ENCODE results near the gene POLR2J3.
"Not testable (repeated sequence)": the region's sequence is repeated elsewhere in the genome, so short reads cannot be mapped to it uniquely, and the experiment has no call there.

The POLR2J3 gene

GRCh38 chr7:102589857-102590256 lies 17.5 kb upstream of the POLR2J3 start:
- FAIRE-seq; DNase-seq (ENCODE audit: insufficient read length, low spot score): not testable (repeated sequence)

DNA sequence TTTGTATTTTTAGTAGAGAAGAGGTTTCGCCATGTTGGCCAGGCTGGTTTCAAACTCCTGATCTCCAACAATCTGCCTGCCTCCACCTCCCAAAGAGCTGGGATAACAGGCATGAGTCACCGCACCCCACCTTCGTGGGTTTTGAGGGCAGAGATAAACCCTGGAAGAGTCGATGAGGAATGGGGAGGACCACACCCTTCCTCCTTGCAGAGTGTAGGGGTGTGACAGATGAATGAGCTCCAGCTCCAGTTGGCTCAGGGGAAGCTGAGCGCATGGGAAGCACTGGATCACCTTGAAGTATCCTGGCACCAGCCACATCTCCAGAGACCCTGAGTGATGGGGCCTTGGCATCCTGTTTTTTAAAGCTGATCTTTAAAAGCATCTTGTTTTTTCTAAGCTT lies 11.1 kb upstream of the POLR2J3 start:
- FAIRE-seq; DNase-seq (ENCODE audit: insufficient read length, low spot score): not testable (repeated sequence)

DNA sequence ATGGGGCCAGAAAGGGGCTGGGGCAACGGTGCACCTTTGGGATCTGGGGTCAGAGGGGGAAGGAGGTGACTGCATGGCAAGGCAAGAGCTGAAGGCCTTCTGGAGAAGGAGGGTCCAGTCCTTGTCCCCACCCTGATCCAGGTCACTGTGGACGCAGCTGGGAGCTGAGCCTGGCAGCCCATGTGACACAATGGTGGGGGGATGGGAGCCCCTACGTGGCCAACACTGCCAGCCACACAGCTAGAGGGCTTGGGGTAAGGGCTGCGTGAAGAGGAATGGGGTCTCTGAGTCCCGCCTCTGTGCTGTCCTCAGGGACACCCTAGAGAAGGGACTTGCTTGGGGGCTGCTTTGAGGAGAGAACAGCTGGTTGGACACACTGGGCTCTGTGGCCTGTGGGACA lies 9.3 kb upstream of the POLR2J3 start:
- not testable (repeated sequence) for FAIRE-seq; DNase-seq (ENCODE audit: insufficient read length, low spot score)

DNA sequence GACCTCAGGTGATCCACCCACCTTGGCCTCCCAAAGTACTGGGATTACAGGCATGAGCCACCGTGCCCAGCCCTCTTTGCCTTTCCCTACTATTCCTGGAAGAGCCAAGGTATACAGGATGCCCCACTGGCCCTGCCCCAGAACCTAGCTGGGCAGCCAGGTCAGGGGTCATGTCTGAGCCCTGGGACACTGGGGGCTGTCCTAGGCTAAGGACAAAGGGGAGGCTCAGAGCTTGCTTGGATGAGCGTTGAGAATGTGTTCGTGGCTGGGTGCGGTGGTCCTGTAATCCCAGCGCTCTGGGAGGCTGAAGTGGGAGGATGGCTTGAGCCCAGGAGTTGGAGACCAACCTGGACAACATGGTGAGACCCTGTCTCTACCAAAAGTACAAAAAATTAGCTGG lies 6.1 kb upstream of the POLR2J3 start:
- not testable (repeated sequence) for FAIRE-seq; DNase-seq (ENCODE audit: insufficient read length, low spot score)

GRCh38 chr7:102577315-102578240 lies 5.2 kb upstream of the POLR2J3 start:
- FAIRE-seq; DNase-seq (ENCODE audit: insufficient read length, low spot score): not testable (repeated sequence)

DNA sequence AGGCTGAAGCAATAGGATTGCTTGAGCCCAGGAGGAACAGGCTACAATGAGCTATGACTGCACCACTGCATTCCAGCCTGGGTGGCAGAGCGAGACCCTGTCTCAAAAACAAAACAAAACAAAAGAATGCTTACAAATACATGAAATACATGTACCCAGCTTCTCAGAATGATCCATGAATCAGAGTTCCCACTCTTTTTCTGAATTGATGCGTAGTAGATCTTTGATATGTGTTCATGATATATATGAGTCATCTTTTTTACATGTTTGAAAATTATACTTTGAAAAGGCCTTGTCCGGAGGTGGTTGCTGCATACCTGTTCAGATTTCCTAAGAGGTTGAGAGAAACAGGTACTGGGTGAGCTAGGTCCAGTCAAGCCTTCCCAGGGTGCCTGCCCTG lies 4.0 kb upstream of the POLR2J3 start:
- FAIRE-seq; DNase-seq (ENCODE audit: insufficient read length, low spot score): not testable (repeated sequence)

DNA sequence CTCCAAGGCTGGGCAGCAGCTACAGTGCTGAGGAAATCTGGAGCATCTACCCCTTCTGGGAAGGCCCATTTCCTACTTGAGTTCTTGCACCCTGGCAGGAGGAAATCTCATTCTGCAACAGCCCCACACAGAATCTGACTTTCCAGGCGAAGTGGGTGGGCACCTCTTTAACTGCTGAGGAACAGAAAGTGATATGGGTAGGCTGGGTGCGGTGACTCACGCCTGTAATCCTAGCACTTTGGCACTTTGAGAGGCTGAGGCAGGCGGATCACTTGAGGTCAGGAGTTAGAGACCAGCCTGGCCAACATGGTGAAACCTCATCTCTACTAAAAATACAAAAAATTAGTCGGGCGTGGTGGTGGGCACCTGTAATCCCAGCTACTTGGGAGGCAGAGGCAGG lies 2.2 kb upstream of the POLR2J3 start:
- not testable (repeated sequence) for FAIRE-seq; DNase-seq (ENCODE audit: insufficient read length, low spot score)

DNA sequence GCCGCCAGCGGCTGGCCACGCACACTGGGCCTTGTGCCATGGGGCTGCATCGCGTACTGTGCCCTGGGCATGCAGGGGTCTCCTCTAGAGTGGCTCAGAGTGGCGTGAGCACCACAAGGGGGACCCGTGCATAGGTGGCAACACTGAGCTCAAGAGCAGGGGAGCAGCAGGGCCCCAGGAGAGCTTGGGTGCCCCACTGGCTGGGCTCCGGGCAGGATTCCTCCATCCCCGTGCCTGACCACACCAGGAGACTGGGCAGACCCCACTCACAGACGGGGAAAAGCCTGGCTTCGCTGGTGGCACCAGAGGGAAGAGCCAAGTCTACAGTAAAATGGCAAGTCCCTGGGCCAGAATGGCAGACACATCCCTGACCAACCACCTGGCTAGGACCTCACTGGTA lies 3.8 kb downstream of the POLR2J3 start:
- not testable (repeated sequence) for FAIRE-seq; DNase-seq (ENCODE audit: insufficient read length, low spot score)

DNA sequence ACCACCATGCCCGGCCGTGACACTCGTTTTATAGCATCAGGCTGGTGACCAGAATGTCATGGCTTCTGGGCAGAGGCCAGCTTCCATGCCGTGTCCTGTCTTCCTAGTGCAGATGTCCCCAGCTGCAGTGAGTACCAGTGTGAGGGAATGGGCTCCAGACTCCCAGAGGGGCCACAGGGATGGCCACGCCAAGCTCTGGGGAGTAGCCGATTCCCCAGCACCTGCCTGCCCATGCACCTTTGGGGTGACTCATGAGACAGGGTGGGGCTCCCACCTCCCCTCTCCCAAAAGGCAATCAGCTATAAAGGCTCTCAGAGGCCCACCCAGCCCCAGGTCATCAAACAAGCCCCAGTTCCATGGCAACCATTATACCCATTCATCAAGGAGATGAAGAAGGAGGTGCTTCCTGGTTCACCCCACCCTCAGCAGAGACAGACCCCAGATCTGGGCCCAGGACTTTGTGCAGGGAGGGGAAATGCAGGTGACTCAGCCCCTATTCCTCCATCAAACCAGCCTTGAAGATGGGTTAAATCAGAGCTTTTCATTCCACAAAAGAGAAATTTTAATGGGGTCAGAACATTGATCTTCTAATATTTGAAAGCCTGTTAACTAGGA lies 21.5 kb downstream of the POLR2J3 start, which contains the start of gene SPDYE2:
Gene SPDYE2 (plus strand): TSS at position 419 of the 615 bp plus-strand sequence. CDS start 2,030 bp downstream, outside the sequence.
- DNase-seq (ENCODE audit: insufficient read length, low spot score); FAIRE-seq: not testable (repeated sequence)

GRCh38 chr7:102546353-102546752 lies 26.0 kb downstream of the POLR2J3 start:
- FAIRE-seq; DNase-seq (ENCODE audit: insufficient read length, low spot score): not testable (repeated sequence)

DNA sequence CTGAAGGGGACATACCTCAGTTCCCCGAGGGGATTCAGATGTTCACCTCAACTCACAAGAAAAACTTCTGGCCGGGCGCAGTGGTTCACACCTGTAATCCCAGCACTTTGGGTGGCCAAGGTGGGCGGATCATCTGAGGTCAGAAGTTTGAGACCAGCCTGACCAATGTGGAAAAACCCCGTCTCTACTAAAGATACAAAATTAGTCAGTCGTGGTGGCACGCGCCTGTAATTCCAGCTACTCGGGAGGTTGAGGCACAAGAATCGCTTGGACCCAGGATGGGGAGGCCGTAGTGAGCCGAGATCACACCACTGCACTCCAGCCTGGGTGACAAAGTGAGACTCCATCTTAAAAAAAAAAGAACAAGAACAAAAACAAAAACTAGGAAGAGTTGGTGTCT lies 27.1 kb downstream of the POLR2J3 start:
- FAIRE-seq; DNase-seq (ENCODE audit: insufficient read length, low spot score): not testable (repeated sequence)

DNA sequence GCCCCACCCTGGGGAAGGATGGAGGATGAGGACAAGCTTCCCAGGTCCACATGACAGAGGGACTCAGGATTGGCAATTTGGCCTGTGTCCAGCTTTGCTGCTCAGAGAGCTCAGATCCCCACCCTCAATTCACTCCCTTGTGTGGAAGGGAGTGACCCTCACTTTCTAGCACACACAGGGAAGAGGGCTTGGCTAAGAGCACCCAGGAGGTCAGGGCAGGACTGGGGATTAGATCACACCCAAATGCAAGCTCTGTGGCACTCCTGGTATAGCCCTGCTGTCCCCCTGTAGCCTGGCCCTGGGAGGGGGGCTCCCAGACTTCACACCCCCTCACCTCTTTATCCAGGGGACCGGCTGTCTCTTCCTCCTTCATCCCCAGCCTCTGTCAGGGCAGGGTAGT lies 28.0 kb downstream of the POLR2J3 start:
- DNase-seq (ENCODE audit: insufficient read length, low spot score); FAIRE-seq: not testable (repeated sequence)

DNA sequence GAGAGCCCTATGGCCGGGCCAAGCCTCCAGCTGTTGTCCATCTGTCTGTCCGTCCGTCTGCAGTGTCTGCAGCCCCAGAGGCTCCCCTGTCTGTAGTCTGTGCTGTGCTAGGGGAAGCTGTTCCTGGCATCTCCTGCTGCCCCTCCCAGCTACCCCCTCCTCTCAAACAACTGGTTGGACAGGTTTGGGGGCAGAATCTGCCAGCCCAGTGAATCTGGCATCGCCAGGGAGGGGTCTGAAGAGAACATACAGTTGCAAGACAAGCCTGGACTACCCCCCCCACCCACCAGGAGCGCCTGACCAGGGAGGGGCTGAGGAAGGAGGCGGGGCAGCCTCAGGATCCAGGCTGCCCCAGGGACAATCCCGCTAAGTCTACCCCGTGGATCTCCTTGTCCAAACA lies 28.8 kb downstream of the POLR2J3 start, which contains the start of gene UPK3BL2:
Gene UPK3BL2 (minus strand): TSS at position 101 of the 400 bp plus-strand sequence. CDS start 60 bp downstream, at position 41.
- not testable (repeated sequence) for FAIRE-seq; DNase-seq (ENCODE audit: insufficient read length, low spot score)

- not testable (repeated sequence) for FAIRE-seq; DNase-seq (ENCODE audit: insufficient read length, low spot score)
These were observed 29.6 kb downstream of the POLR2J3 start for GRCh38 chr7:102542771-102543170.

DNA sequence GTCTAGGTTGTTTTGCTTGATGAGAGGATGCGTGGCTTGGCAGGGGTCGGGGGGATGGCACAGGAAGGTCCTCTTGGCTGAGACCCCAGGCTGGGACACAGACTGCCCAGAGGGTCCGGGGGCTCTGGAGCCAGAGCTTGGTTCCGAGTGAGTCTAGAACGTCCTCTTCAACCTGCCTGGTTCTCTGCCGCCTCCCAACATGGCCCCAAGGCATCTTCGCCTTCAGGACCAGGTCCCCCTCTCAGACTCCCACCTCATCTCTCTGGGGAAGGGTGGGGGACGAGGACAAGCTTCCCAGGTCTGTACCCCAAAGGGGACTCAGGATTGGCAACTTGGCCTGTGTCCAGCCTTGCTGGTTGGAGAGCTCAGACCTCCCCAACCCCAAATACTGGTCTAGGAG lies 30.3 kb downstream of the POLR2J3 start:
- not testable (repeated sequence) for DNase-seq (ENCODE audit: insufficient read length, low spot score); FAIRE-seq

GRCh38 chr7:102540604-102541003 lies 31.8 kb downstream of the POLR2J3 start:
- not testable (repeated sequence) for FAIRE-seq; DNase-seq (ENCODE audit: insufficient read length, low spot score)

DNA sequence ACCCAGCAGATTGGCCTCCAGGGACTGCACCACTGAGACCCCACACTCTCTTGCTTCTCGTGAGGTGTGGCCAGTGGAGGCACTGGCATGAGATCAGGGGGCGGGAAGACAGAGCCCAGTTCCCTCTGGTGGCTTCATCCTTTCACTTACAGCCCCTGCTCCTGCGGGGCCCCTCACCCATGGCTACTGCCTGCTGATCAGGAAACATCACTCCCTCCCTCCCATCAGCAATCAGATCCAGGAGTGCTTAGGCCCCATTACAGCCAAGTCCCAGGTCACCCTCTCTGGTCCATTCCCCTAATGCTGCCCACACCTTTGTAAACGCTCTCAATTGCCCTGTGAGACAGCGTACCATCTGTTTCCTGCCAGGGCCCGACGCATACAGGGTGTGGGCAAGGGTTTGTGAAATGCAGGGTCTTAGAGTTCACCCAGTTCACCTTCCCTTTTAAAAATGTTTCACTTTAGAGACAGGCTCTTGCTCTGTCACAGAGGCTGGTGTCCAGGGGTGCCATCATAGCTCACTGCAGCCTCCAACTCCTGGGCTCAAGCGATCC lies 37.2 kb downstream of the POLR2J3 start:
- not testable (repeated sequence) for DNase-seq (ENCODE audit: insufficient read length, low spot score); FAIRE-seq

DNA sequence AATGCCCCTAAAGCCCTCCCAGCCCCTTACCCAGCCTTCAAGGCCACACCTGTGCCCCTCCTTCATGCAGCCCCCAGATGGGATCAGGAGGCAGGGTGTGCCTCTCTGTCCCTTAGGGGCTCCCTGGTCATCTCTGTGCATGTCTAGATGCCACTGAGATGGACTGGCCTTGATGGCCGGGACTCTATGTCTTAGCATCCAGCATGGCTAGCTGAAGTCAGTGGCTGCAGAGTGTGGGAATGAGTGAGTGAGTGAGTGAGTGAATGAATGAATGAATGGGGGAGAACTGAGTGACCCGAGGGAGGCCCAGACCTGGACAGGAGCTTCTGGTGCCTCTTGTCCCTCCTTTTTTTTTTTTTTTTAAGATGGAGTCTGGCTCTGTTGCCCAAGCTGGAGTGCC lies 40.3 kb downstream of the POLR2J3 start:
- DNase-seq (ENCODE audit: insufficient read length, low spot score); FAIRE-seq: not testable (repeated sequence)

- not testable (repeated sequence) for FAIRE-seq; DNase-seq (ENCODE audit: insufficient read length, low spot score)
These were observed 40.8 kb downstream of the POLR2J3 start for GRCh38 chr7:102531583-102531982.

Measured in GM19239 (cell line).